Measurements from ENCODE around the gene HORMAD2.

HORMAD2 gene

GRCh38 chr22:30129636-30130035, 49.4 kb downstream of the HORMAD2 start:
- H2AK5ac ChIP-seq (ENCODE audit: low read length) = no peak overlapping the region
- H3K79me1 ChIP-seq (ENCODE audit: low read length) = no peaks in the 10 kb centered on the region
- H2AFZ ChIP-seq (ENCODE audit: insufficient read depth, low read length, poor library complexity) = no peak overlapping the region
- H4K8ac ChIP-seq (ENCODE audit: low read depth, low read length) = no peak overlapping the region
- no peaks in the 10 kb centered on the region for H3K4me1 ChIP-seq (ENCODE audit: control insufficient read depth in 1 of 2, insufficient read depth in 2 of 2, low read length in 2 of 2)
- H3K9ac ChIP-seq (ENCODE audit: low read length) = no peak overlapping the region
- no peak overlapping the region for H4K12ac ChIP-seq (ENCODE audit: low read depth, low read length)
- no peak overlapping the region for H2BK120ac ChIP-seq (ENCODE audit: insufficient read depth, low read length, poor library complexity)
- no peak overlapping the region for H3K23ac ChIP-seq (ENCODE audit: low read length)
- no peaks in the 10 kb centered on the region for H3K9me3 ChIP-seq (ENCODE audit: insufficient read depth, low read depth, low read length)
- no peak overlapping the region for H3K4me3 ChIP-seq (ENCODE audit: low read depth, low read length)
- no peak for DNase-seq
- H3K36me3 ChIP-seq (ENCODE audit: control insufficient read depth in 1 of 2, insufficient read depth in 2 of 2, low read length in 2 of 2) = no peaks in the 10 kb centered on the region
- H3K27me3 ChIP-seq (ENCODE audit: insufficient read depth, low read length) = no peaks in the 10 kb centered on the region
- H2BK5ac ChIP-seq (ENCODE audit: low read depth, low read length, poor library complexity) = no peak overlapping the region
- H3K18ac ChIP-seq (ENCODE audit: low read length) = no peak overlapping the region
- no peak overlapping the region for H2BK12ac ChIP-seq (ENCODE audit: low read length)
- no CpG with 5 or more reads among the region's 1 CpG for WGBS (ENCODE audit: extremely low coverage, insufficient coverage, insufficient read length)
- no peak overlapping the region for H4K91ac ChIP-seq (ENCODE audit: low read depth, low read length)
- no peak overlapping the region for H3K14ac ChIP-seq (ENCODE audit: low read length)
- H3K4ac ChIP-seq (ENCODE audit: low read depth, low read length) = no peak overlapping the region
- H3K4me2 ChIP-seq (ENCODE audit: low read length) = no peak overlapping the region
- H3K27ac ChIP-seq (ENCODE audit: low read depth, low read length) = no peak overlapping the region
- H3K79me2 ChIP-seq (ENCODE audit: control insufficient read depth, insufficient read depth, low read length, poor library complexity) = no peaks in the 10 kb centered on the region

GRCh38 chr22:30132290-30132996, 52.2 kb downstream of the HORMAD2 start:
- Histone ChIP-seq H3K27ac (ENCODE audit: low read depth, low read length) (no peak overlapping the region), H3K4ac (ENCODE audit: low read depth, low read length) (no peak overlapping the region), H3K36me3 (ENCODE audit: control insufficient read depth in 1 of 2, insufficient read depth in 2 of 2, low read length in 2 of 2) (no peaks in the 10 kb centered on the region), H3K4me1 (ENCODE audit: control insufficient read depth in 1 of 2, insufficient read depth in 2 of 2, low read length in 2 of 2) (no peaks in the 10 kb centered on the region), H2AK5ac (ENCODE audit: low read length) (no peak overlapping the region), H3K79me1 (ENCODE audit: low read length) (no peaks in the 10 kb centered on the region), H3K9ac (ENCODE audit: low read length) (no peak overlapping the region), H2AFZ (ENCODE audit: insufficient read depth, low read length, poor library complexity) (no peak overlapping the region), H3K18ac (ENCODE audit: low read length) (no peak overlapping the region), H3K23ac (ENCODE audit: low read length) (no peak overlapping the region), H3K4me3 (ENCODE audit: low read depth, low read length) (no peak overlapping the region), H3K79me2 (ENCODE audit: control insufficient read depth, insufficient read depth, low read length, poor library complexity) (no peaks in the 10 kb centered on the region), H4K91ac (ENCODE audit: low read depth, low read length) (no peak overlapping the region), H3K27me3 (ENCODE audit: insufficient read depth, low read length) (no peaks in the 10 kb centered on the region), H2BK120ac (ENCODE audit: insufficient read depth, low read length, poor library complexity) (no peak overlapping the region), H3K4me2 (ENCODE audit: low read length) (no peak overlapping the region), H3K9me3 (ENCODE audit: insufficient read depth, low read depth, low read length) (no peaks in the 10 kb centered on the region), H4K8ac (ENCODE audit: low read depth, low read length) (no peak overlapping the region), H2BK5ac (ENCODE audit: low read depth, low read length, poor library complexity) (no peak overlapping the region), H3K14ac (ENCODE audit: low read length) (no peak overlapping the region), H4K12ac (ENCODE audit: low read depth, low read length) (no peak overlapping the region), H2BK12ac (ENCODE audit: low read length) (no peak overlapping the region)
- no peak for DNase-seq
- no CpG with 5 or more reads among the region's 4 CpGs for WGBS (ENCODE audit: extremely low coverage, insufficient coverage, insufficient read length)

- H2BK12ac ChIP-seq (ENCODE audit: low read length) = no peak overlapping the region
- no peak overlapping the region for H2BK120ac ChIP-seq (ENCODE audit: insufficient read depth, low read length, poor library complexity)
- H3K79me1 ChIP-seq (ENCODE audit: low read length) = no peaks in the 10 kb centered on the region
- no peaks in the 10 kb centered on the region for H3K79me2 ChIP-seq (ENCODE audit: control insufficient read depth, insufficient read depth, low read length, poor library complexity)
- DNase-seq = no peak
- no peak overlapping the region for H3K23ac ChIP-seq (ENCODE audit: low read length)
- no peak overlapping the region for H3K14ac ChIP-seq (ENCODE audit: low read length)
- H3K4me2 ChIP-seq (ENCODE audit: low read length) = no peak overlapping the region
- no peaks in the 10 kb centered on the region for H3K4me1 ChIP-seq (ENCODE audit: control insufficient read depth in 1 of 2, insufficient read depth in 2 of 2, low read length in 2 of 2)
- no peak overlapping the region for H2AK5ac ChIP-seq (ENCODE audit: low read length)
- H3K36me3 ChIP-seq (ENCODE audit: control insufficient read depth in 1 of 2, insufficient read depth in 2 of 2, low read length in 2 of 2) = no peaks in the 10 kb centered on the region
- H3K27ac ChIP-seq (ENCODE audit: low read depth, low read length) = no peak overlapping the region
- no peak overlapping the region for H2BK5ac ChIP-seq (ENCODE audit: low read depth, low read length, poor library complexity)
- H3K9ac ChIP-seq (ENCODE audit: low read length) = no peak overlapping the region
- no peak overlapping the region for H2AFZ ChIP-seq (ENCODE audit: insufficient read depth, low read length, poor library complexity)
- H3K9me3 ChIP-seq (ENCODE audit: insufficient read depth, low read depth, low read length) = peaks cover 2% of the 10 kb centered on the region
- H3K27me3 ChIP-seq (ENCODE audit: insufficient read depth, low read length) = no peaks in the 10 kb centered on the region
- no peak overlapping the region for H4K12ac ChIP-seq (ENCODE audit: low read depth, low read length)
- no peak overlapping the region for H3K18ac ChIP-seq (ENCODE audit: low read length)
- H3K4me3 ChIP-seq (ENCODE audit: low read depth, low read length) = no peak overlapping the region
- no peak overlapping the region for H4K91ac ChIP-seq (ENCODE audit: low read depth, low read length)
- H3K4ac ChIP-seq (ENCODE audit: low read depth, low read length) = no peak overlapping the region
- H4K8ac ChIP-seq (ENCODE audit: low read depth, low read length) = no peak overlapping the region
These were observed 60.1 kb downstream of the HORMAD2 start for GRCh38 chr22:30140414-30140813.

- no peak overlapping the region for H3K9ac ChIP-seq (ENCODE audit: low read length)
- no peaks in the 10 kb centered on the region for H3K79me1 ChIP-seq (ENCODE audit: low read length)
- no peak overlapping the region for H3K4me2 ChIP-seq (ENCODE audit: low read length)
- no peak overlapping the region for H4K91ac ChIP-seq (ENCODE audit: low read depth, low read length)
- H3K9me3 ChIP-seq (ENCODE audit: insufficient read depth, low read depth, low read length) = peaks cover 2% of the 10 kb centered on the region
- no peaks in the 10 kb centered on the region for H3K27me3 ChIP-seq (ENCODE audit: insufficient read depth, low read length)
- H3K18ac ChIP-seq (ENCODE audit: low read length) = no peak overlapping the region
- no peak overlapping the region for H2BK12ac ChIP-seq (ENCODE audit: low read length)
- no peak overlapping the region for H2AFZ ChIP-seq (ENCODE audit: insufficient read depth, low read length, poor library complexity)
- H3K79me2 ChIP-seq (ENCODE audit: control insufficient read depth, insufficient read depth, low read length, poor library complexity) = no peaks in the 10 kb centered on the region
- WGBS (ENCODE audit: extremely low coverage, insufficient coverage, insufficient read length) = no CpG with 5 or more reads among the region's 2 CpGs
- no peaks in the 10 kb centered on the region for H3K36me3 ChIP-seq (ENCODE audit: control insufficient read depth in 1 of 2, insufficient read depth in 2 of 2, low read length in 2 of 2)
- no peak for DNase-seq
- H2BK120ac ChIP-seq (ENCODE audit: insufficient read depth, low read length, poor library complexity) = no peak overlapping the region
- H3K4me3 ChIP-seq (ENCODE audit: low read depth, low read length) = no peak overlapping the region
- H3K14ac ChIP-seq (ENCODE audit: low read length) = no peak overlapping the region
- no peak overlapping the region for H2BK5ac ChIP-seq (ENCODE audit: low read depth, low read length, poor library complexity)
- H3K4me1 ChIP-seq (ENCODE audit: control insufficient read depth in 1 of 2, insufficient read depth in 2 of 2, low read length in 2 of 2) = no peaks in the 10 kb centered on the region
- no peak overlapping the region for H3K4ac ChIP-seq (ENCODE audit: low read depth, low read length)
- H4K12ac ChIP-seq (ENCODE audit: low read depth, low read length) = no peak overlapping the region
- H3K27ac ChIP-seq (ENCODE audit: low read depth, low read length) = no peak overlapping the region
- H4K8ac ChIP-seq (ENCODE audit: low read depth, low read length) = no peak overlapping the region
- no peak overlapping the region for H3K23ac ChIP-seq (ENCODE audit: low read length)
- H2AK5ac ChIP-seq (ENCODE audit: low read length) = no peak overlapping the region
These were observed 63.0 kb downstream of the HORMAD2 start for GRCh38 chr22:30143265-30143664.

Data from trophoblast cell (in vitro differentiated cells and primary cell).